Neural crest cell (in vitro differentiated cells): ENCODE results near the gene ZNRF1. TPM values are rescaled to one million over a fixed set of nuclear protein-coding genes. Genes with fewer than 3 reads are reported as not detected.
"Not testable (repeated sequence)": the region's sequence is repeated elsewhere in the genome, so short reads cannot be mapped to it uniquely, and the experiment has no call there.

Experiments
- DNase-seq: peaks from one replicate; pipeline ENCODE4 v3.0.0; 2021; ENCODE audit warnings: low read depth, mixed read lengths, low spot score
- H3K27ac Mint-ChIP-seq: one replicate; pipeline ENCODE4 v1.8.0; 2021; ENCODE audit warnings: mild to moderate bottlenecking, mixed read lengths; ENCODE audit not compliant: unreplicated experiment
- H3K27me3 Mint-ChIP-seq: 2 replicates; pipeline ENCODE4 v1.8.0; 2021; ENCODE audit warnings: low read depth, mild to moderate bottlenecking, mixed read lengths
- H3K36me3 Mint-ChIP-seq: 2 replicates; pipeline ENCODE4 v1.8.0; 2021; ENCODE audit warnings: low read depth, mild to moderate bottlenecking, mixed read lengths
- H3K4me1 Mint-ChIP-seq: 2 replicates; pipeline ENCODE4 v1.8.0; 2021; ENCODE audit warnings: mixed read lengths
- H3K4me3 Mint-ChIP-seq: one replicate; pipeline ENCODE4 v1.8.0; 2021; ENCODE audit warnings: mild to moderate bottlenecking, mixed read lengths
- H3K9me3 Mint-ChIP-seq: 2 replicates; pipeline ENCODE4 v1.8.0; 2021; ENCODE audit warnings: mixed read lengths
- total RNA-seq: library from RNA; stranded (reverse); gene quantifications from 2 replicates; pipeline ENCODE4 v1.2.1, GENCODE V29; 2021
- TF ChIP-seq, protein P1 (sequence below): fragments of 200-600 bp; sonication (generic); conservative IDR thresholded peaks from 2 replicates; pipeline ENCODE4 v1.5.0; 2021; ENCODE audit warnings: antibody characterized with exemption, mild to moderate bottlenecking

ZNRF1 gene
- total RNA-seq, 1 donor from 2014 or later: 48.4 TPM

GRCh38 chr16:75023009-75023408 is 24.2 kb downstream of the ZNRF1 start:
- H3K4me3 Mint-ChIP-seq: no peak overlapping the region
- H3K27ac Mint-ChIP-seq: no peak overlapping the region

GRCh38 chr16:75024182-75024581 is 25.4 kb downstream of the ZNRF1 start:
- Mint-ChIP-seq H3K36me3 (peaks cover 27% of the 10 kb centered on the region), H3K4me1 (peaks cover 15% of the 10 kb centered on the region), H3K4me3 (no peak overlapping the region), H3K27ac (no peak overlapping the region), H3K27me3 (no peaks in the 10 kb centered on the region), H3K9me3 (peaks cover 9% of the 10 kb centered on the region)
- TF ChIP-seq, protein P1, sequence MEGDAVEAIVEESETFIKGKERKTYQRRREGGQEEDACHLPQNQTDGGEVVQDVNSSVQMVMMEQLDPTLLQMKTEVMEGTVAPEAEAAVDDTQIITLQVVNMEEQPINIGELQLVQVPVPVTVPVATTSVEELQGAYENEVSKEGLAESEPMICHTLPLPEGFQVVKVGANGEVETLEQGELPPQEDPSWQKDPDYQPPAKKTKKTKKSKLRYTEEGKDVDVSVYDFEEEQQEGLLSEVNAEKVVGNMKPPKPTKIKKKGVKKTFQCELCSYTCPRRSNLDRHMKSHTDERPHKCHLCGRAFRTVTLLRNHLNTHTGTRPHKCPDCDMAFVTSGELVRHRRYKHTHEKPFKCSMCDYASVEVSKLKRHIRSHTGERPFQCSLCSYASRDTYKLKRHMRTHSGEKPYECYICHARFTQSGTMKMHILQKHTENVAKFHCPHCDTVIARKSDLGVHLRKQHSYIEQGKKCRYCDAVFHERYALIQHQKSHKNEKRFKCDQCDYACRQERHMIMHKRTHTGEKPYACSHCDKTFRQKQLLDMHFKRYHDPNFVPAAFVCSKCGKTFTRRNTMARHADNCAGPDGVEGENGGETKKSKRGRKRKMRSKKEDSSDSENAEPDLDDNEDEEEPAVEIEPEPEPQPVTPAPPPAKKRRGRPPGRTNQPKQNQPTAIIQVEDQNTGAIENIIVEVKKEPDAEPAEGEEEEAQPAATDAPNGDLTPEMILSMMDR: no peak
- no peak for DNase-seq

More at GRCh38 chr16:75023009-75023408, 24.2 kb downstream of the ZNRF1 start:
- TF ChIP-seq, protein P1: no peak
- no peaks in the 10 kb centered on the region for H3K27me3 Mint-ChIP-seq
- no peak for DNase-seq
- peaks cover 27% of the 10 kb centered on the region for H3K36me3 Mint-ChIP-seq
- peaks cover 9% of the 10 kb centered on the region for H3K9me3 Mint-ChIP-seq
- peaks cover 15% of the 10 kb centered on the region for H3K4me1 Mint-ChIP-seq

- Mint-ChIP-seq H3K36me3 (peaks cover 24% of the 10 kb centered on the region), H3K4me1 (peaks cover 15% of the 10 kb centered on the region), H3K9me3 (peaks cover 9% of the 10 kb centered on the region), H3K4me3 (no peak overlapping the region), H3K27me3 (no peaks in the 10 kb centered on the region), H3K27ac (no peak overlapping the region)
- TF ChIP-seq, protein P1: no peak
- DNase-seq: no peak
Measured at GRCh38 chr16:75024594-75024993, 25.8 kb downstream of the ZNRF1 start.

- H3K36me3 Mint-ChIP-seq: peaks cover 16% of the 10 kb centered on the region
- no peak overlapping the region for H3K4me3 Mint-ChIP-seq
- TF ChIP-seq, protein P1: no peak
- H3K4me1 Mint-ChIP-seq: peaks cover 15% of the 10 kb centered on the region
- no peaks in the 10 kb centered on the region for H3K27me3 Mint-ChIP-seq
- DNase-seq: no peak
- H3K9me3 Mint-ChIP-seq: peaks cover 9% of the 10 kb centered on the region
- H3K27ac Mint-ChIP-seq: no peak overlapping the region
Measured at GRCh38 chr16:75025761-75026160, 26.9 kb downstream of the ZNRF1 start.

- H3K4me3 Mint-ChIP-seq, H3K27me3 Mint-ChIP-seq, H3K36me3 Mint-ChIP-seq, DNase-seq, H3K27ac Mint-ChIP-seq, H3K9me3 Mint-ChIP-seq: not testable (repeated sequence)
- H3K4me1 Mint-ChIP-seq: peaks cover 15% of the 10 kb centered on the region
Measured at GRCh38 chr16:75026239-75026891, 27.5 kb downstream of the ZNRF1 start.

GRCh38 chr16:75026892-75027391 is 28.1 kb downstream of the ZNRF1 start:
- H3K4me3 Mint-ChIP-seq: no peak overlapping the region
- no peak for DNase-seq
- TF ChIP-seq, protein P1: no peak
- peaks cover 3% of the 10 kb centered on the region for H3K9me3 Mint-ChIP-seq
- H3K27ac Mint-ChIP-seq: no peak overlapping the region
- peaks cover 15% of the 10 kb centered on the region for H3K4me1 Mint-ChIP-seq
- H3K27me3 Mint-ChIP-seq: no peaks in the 10 kb centered on the region
- peaks cover 4% of the 10 kb centered on the region for H3K36me3 Mint-ChIP-seq
